Caco-2 (cell line): ENCODE measurements around the gene MAMDC4. TPM values are rescaled to one million over a fixed set of nuclear protein-coding genes. Genes with fewer than 3 reads are reported as not detected.
A peak's percentile ranks its signal among the peaks of the same experiment; 100 is the strongest.

Experiments
- BruUV-seq: library from RNA; stranded (reverse); fragments of 400-500 nt; replicated peaks from 2 replicates; lab custom pipeline; 2021; lab: Mats Ljungman, UMichigan
- CTCF ChIA-PET: fragments of 300-600 bp; sonication (Branson Sonifier 250); formaldehyde crosslinking; loops from one replicate; lab custom pipeline; 2022; ENCODE audit warnings: antibody characterized with exemption; lab: Charles Lee
- POLR2A ChIA-PET: fragments of 300-600 bp; sonication (Branson Sonifier 250); formaldehyde crosslinking; loops from one replicate; lab custom pipeline; 2022; ENCODE audit warnings: antibody characterized with exemption; lab: Charles Lee
- DNase-seq, 2 experiments: peaks; one replicate each; pipeline versions ENCODE4 v3.0.0 to v3.0.0-alpha.2; 2020 to 2022
- H3K27me3 ChIP-seq: replicated peaks from 2 replicates; pipeline ENCODE4 v1.6.0; 2011; ENCODE audit warnings: low read length; ENCODE audit not compliant: control insufficient read depth, insufficient read depth
- H3K36me3 ChIP-seq: 2 replicates; pipeline ENCODE4 v1.5.1; 2011; ENCODE audit warnings: low read length; ENCODE audit not compliant: control insufficient read depth, insufficient read depth
- H3K4me1 ChIP-seq: fragments of 250-450 bp; sonication (Bioruptor Pico); 2 replicates; pipeline ENCODE4 v1.5.1; 2020; ENCODE audit warnings: mild to moderate bottlenecking
- H3K4me3 ChIP-seq: 2 replicates; pipeline ENCODE4 v1.5.1; 2011; ENCODE audit warnings: low read depth, mild to moderate bottlenecking, control low read depth, low read length
- H3K9me3 ChIP-seq: fragments of 250-450 bp; sonication (Bioruptor Pico); 2 replicates; pipeline ENCODE4 v1.5.1; 2020; ENCODE audit warnings: mild to moderate bottlenecking, moderate library complexity
- H3K27ac Mint-ChIP-seq: one replicate; pipeline ENCODE4 v1.8.0; 2022; ENCODE audit warnings: mixed read lengths; ENCODE audit not compliant: unreplicated experiment
- H3K27me3 Mint-ChIP-seq: one replicate; pipeline ENCODE4 v1.8.0; 2022; ENCODE audit warnings: mixed read lengths; ENCODE audit not compliant: insufficient read depth, unreplicated experiment
- H3K36me3 Mint-ChIP-seq: one replicate; pipeline ENCODE4 v1.8.0; 2022; ENCODE audit warnings: mild to moderate bottlenecking, mixed read lengths; ENCODE audit not compliant: insufficient read depth, unreplicated experiment
- H3K4me1 Mint-ChIP-seq: one replicate; pipeline ENCODE4 v1.8.0; 2022; ENCODE audit warnings: low read depth, mixed read lengths; ENCODE audit not compliant: unreplicated experiment
- H3K4me3 Mint-ChIP-seq: one replicate; pipeline ENCODE4 v1.8.0; 2022; ENCODE audit warnings: mild to moderate bottlenecking, moderate library complexity, mixed read lengths; ENCODE audit not compliant: unreplicated experiment
- H3K9me3 Mint-ChIP-seq: one replicate; pipeline ENCODE4 v1.8.0; 2022; ENCODE audit warnings: mixed read lengths; ENCODE audit not compliant: unreplicated experiment
- intact Hi-C: fragments of 100-400 bp; cut with micrococcal nuclease; formaldehyde crosslinking; loops from one replicate; pipeline ENCODE4 v1.10.0; 2022; ENCODE audit not compliant: unreplicated experiment
- total RNA-seq: library from RNA; stranded (reverse); gene quantifications from 2 replicates; pipeline ENCODE4 v1.2.3, GENCODE V29; 2022
- TF ChIP-seq, protein P1 (sequence below), 2 experiments: fragments of 200-600 bp in 1 of 2; IDR thresholded peaks; 1 replicate in 1 of 2; 2 replicates in 1 of 2; pipeline versions ENCODE4 v1.5.1 to v1.8.0; 2011 to 2022; ENCODE audit warnings: antibody characterized with exemption in 1 of 2, control low read depth in 1 of 2, inconsistent platforms in 1 of 2, low read depth in 1 of 2, low read length in 1 of 2, mild to moderate bottlenecking in 1 of 2, moderate library complexity in 1 of 2; ENCODE audit not compliant: insufficient read depth in 1 of 2, severe bottlenecking in 1 of 2, unreplicated experiment in 1 of 2

The MAMDC4 gene
- total RNA-seq, 1 experiment from 2014 or later, result 8.8 TPM

DNA sequence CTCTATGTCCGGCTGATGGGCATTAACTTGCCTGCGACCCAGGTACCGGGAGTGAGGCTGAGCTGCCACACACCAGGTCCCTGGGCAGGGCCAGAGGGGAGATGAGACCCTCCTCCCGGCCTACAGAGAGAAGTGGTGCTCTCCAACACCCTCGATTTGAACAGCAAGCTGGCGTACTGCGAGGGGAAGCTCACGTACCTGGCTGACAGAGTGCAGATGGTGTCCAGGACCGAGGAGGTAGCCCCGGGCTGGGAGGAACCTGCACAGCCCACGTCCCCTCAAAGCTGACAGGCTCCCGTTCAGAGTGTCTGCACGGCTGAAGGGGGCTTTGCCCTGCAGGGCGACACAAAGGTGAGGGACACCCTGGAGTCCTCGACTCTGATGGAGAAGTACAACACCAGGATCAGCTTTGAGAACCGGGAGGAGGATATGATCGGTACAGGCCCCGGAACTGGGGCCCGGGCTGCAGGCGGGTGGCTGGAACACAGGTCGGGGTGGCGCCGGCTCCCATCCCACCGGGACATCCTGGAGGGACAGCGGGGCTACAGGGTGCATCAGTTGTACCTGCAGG is 45.4 kb upstream of the MAMDC4 start:
- Mint-ChIP-seq H3K27me3 (no peaks in the 10 kb centered on the region), H3K4me1 (peaks cover 6% of the 10 kb centered on the region), H3K9me3 (no peaks in the 10 kb centered on the region), H3K27ac (peak overlapping the region; percentile 78), H3K4me3 (peak overlapping the region; percentile 75), H3K36me3 (peaks cover 52% of the 10 kb centered on the region)
- no peak for DNase-seq
- CTCF ChIA-PET, result interaction anchor here (1.2 to 1.6 kb wide), 3 partner anchors 14 to 80 kb away, joined by 3 to 5 read pairs (median 4); partner anchors contain the start of gene AJM1
- POLR2A ChIA-PET, result interaction anchor here (0.6 to 0.9 kb wide), 3 partner anchors 28 to 264 kb away, joined by 3 to 6 read pairs (median 3); partner anchors contain the start of genes SAPCD2 and TRAF2
- Histone ChIP-seq H3K27me3 (no peaks in the 10 kb centered on the region), H3K4me3 (peak overlapping the region; percentile 90), H3K4me1 (peaks cover 18% of the 10 kb centered on the region; the same call in 1 of the 2 replicates), H3K9me3 (no peaks in the 10 kb centered on the region), H3K36me3 (peaks cover 3% of the 10 kb centered on the region)
- intact Hi-C loops, result loop anchor here (5.0 kb wide), 1 partner anchor 41 kb away; the partner anchor contains the start of gene PHPT1
- no TSS peak for BruUV-seq
- TF ChIP-seq, protein P1, sequence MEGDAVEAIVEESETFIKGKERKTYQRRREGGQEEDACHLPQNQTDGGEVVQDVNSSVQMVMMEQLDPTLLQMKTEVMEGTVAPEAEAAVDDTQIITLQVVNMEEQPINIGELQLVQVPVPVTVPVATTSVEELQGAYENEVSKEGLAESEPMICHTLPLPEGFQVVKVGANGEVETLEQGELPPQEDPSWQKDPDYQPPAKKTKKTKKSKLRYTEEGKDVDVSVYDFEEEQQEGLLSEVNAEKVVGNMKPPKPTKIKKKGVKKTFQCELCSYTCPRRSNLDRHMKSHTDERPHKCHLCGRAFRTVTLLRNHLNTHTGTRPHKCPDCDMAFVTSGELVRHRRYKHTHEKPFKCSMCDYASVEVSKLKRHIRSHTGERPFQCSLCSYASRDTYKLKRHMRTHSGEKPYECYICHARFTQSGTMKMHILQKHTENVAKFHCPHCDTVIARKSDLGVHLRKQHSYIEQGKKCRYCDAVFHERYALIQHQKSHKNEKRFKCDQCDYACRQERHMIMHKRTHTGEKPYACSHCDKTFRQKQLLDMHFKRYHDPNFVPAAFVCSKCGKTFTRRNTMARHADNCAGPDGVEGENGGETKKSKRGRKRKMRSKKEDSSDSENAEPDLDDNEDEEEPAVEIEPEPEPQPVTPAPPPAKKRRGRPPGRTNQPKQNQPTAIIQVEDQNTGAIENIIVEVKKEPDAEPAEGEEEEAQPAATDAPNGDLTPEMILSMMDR (IDR thresholded peaks at IDR 0.05; ENCODE audit: insufficient read depth in 1 of 2, low read depth in 1 of 2, low read length in 1 of 2, severe bottlenecking in 1 of 2, unreplicated experiment in 1 of 2), result no peak

DNA sequence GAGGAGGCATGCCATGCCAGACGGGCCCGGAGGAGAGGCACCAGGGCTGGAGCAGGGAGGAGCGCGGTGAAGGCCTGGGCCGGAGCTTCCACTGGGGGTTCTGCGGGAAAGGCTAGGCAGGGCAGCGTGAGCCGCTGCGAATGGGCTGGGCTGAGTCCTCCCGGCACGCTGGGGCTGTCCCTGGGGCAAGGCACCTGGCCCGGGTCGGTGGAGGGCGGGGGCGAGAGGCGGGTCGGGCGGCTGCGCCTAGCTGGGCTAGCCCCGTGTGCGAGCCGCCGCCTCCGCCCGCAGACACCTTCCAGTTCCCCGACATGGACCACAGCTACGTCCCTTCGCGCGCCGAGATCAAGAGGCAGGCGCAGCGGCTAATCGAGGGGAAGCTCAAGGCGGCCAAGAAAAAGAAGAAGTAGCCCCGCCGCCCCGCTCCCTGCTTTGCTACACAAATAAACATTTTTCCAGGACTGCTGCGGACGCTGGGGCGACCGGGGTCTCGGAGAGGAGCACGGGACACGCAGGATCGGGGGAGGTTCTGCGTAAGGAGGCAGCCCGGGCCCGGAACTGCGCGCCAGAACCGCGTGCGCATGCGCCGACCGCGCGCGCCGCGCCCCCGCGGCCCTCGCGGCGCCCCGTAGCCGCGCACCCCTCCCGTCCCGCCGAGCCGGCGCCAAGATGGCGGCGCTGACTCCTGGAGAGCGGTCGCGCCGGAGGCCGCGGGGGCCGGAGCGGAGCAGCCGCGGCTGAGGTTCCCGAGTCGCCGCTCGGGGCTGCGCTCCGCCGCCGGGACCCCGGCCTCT is 44.7 kb upstream of the MAMDC4 start, which contains the start of gene RABL6:
TSS of gene RABL6 (plus strand) at position 668 of the 794 bp plus-strand sequence. CDS start 249 bp downstream, outside the sequence.
- no peaks in the 10 kb centered on the region for H3K27me3 ChIP-seq
- H3K9me3 Mint-ChIP-seq, result no peaks in the 10 kb centered on the region
- peaks cover 6% of the 10 kb centered on the region for H3K4me1 Mint-ChIP-seq
- CTCF ChIA-PET, result interaction anchor here (0.7 to 1.4 kb wide), 3 partner anchors 35 to 81 kb away, joined by 3 to 5 read pairs (median 4); partner anchors contain the start of gene AJM1
- peaks cover 55% of the 10 kb centered on the region for H3K36me3 Mint-ChIP-seq
- H3K4me3 Mint-ChIP-seq, result peak within 1 kb of the TSS; percentile 75
- peak; percentile 66 to 86 for DNase-seq
- peaks cover 3% of the 10 kb centered on the region for H3K36me3 ChIP-seq
- intact Hi-C loops, result loop anchor here (5.0 kb wide), 1 partner anchor 40 kb away; the partner anchor contains the start of gene PHPT1
- BruUV-seq, result TSS peak; percentile 62
- H3K4me3 ChIP-seq, result peak within 1 kb of the TSS; percentile 90
- H3K4me1 ChIP-seq, result peaks cover 18% of the 10 kb centered on the region; the same call in 1 of the 2 replicates
- no peaks in the 10 kb centered on the region for H3K27me3 Mint-ChIP-seq
- TF ChIP-seq, protein P1 (IDR thresholded peaks at IDR 0.05; ENCODE audit: insufficient read depth in 1 of 2, low read depth in 1 of 2, low read length in 1 of 2, severe bottlenecking in 1 of 2, unreplicated experiment in 1 of 2), result no peak
- peak within 1 kb of the TSS; percentile 78 for H3K27ac Mint-ChIP-seq
- H3K9me3 ChIP-seq, result no peaks in the 10 kb centered on the region
- POLR2A ChIA-PET, result interaction anchor here (0.6 to 1.3 kb wide), 3 partner anchors 28 to 279 kb away, joined by 3 to 6 read pairs (median 3); partner anchors contain the start of genes MAN1B1 and SAPCD2
